ENCODE measurements around the gene ATXN1.

DNA sequence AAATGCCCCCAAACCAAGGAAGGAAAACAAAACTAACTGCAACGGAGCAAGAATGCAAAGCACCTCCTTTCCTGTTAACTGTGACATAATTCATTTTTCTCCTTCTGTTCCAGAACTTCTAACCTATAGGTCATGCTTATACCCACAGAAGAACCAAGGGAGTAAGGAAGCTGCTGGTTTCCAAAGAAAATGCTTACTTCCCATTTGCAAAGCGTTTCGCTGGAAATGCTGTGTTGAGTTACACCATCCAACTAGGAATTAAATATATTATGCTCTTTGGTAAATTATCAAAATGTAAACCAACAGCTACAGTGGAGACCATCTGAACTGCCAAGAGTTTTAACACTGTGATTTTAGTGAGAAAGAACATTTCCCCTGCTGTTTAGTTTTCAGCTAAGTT lies 42.9 kb downstream of the ATXN1 start:
- TF ChIP-seq, protein P1, sequence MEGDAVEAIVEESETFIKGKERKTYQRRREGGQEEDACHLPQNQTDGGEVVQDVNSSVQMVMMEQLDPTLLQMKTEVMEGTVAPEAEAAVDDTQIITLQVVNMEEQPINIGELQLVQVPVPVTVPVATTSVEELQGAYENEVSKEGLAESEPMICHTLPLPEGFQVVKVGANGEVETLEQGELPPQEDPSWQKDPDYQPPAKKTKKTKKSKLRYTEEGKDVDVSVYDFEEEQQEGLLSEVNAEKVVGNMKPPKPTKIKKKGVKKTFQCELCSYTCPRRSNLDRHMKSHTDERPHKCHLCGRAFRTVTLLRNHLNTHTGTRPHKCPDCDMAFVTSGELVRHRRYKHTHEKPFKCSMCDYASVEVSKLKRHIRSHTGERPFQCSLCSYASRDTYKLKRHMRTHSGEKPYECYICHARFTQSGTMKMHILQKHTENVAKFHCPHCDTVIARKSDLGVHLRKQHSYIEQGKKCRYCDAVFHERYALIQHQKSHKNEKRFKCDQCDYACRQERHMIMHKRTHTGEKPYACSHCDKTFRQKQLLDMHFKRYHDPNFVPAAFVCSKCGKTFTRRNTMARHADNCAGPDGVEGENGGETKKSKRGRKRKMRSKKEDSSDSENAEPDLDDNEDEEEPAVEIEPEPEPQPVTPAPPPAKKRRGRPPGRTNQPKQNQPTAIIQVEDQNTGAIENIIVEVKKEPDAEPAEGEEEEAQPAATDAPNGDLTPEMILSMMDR (IDR thresholded peaks at IDR 0.05; ENCODE audit: low read depth, low read length): no peak
- no peak for TF ChIP-seq EZH2phosphoT487 (IDR thresholded peaks at IDR 0.05; ENCODE audit: low read depth)
